Activated T-cell treated with anti-CD3 and anti-CD28 coated beads, Interleukin-2, amount 50 U/mL, for 4 hours (primary cell): ENCODE data around the gene ZBTB20. TPM values are rescaled to one million over a fixed set of nuclear protein-coding genes. Genes with fewer than 3 reads are reported as not detected.

Experiments
- ATAC-seq, 2 donors: fragments of 200-7000 bp; cut with Tn5 transposase; one replicate each; pipeline ENCODE4 v1.10.0; 2021
- DNase-seq: peaks from one replicate; pipeline ENCODE4 v3.0.0-alpha.2; 2020
- H3K27me3 Mint-ChIP-seq: one replicate; pipeline ENCODE4 v1.8.0; 2021; ENCODE audit warnings: low read depth, mixed read lengths
- H3K36me3 Mint-ChIP-seq: one replicate; pipeline ENCODE4 v1.8.0; 2022; ENCODE audit warnings: mixed read lengths; ENCODE audit not compliant: insufficient read depth
- H3K4me1 Mint-ChIP-seq: one replicate; pipeline ENCODE4 v1.8.0; 2021; ENCODE audit warnings: low read depth, mixed read lengths
- H3K4me3 Mint-ChIP-seq: one replicate; pipeline ENCODE4 v1.8.0; 2021; ENCODE audit warnings: mild to moderate bottlenecking, moderate library complexity, mixed read lengths
- H3K9me3 Mint-ChIP-seq: one replicate; pipeline ENCODE4 v1.8.0; 2021; ENCODE audit warnings: mixed read lengths
- total RNA-seq, 3 donors: library from RNA; stranded (reverse); gene quantifications; one replicate each; pipeline ENCODE4 v1.2.1, GENCODE V29; 2021

ZBTB20 gene
- total RNA-seq, 3 donors from 2014 or later, result 0.91 to 2.8 (median 1.8) TPM

DNA sequence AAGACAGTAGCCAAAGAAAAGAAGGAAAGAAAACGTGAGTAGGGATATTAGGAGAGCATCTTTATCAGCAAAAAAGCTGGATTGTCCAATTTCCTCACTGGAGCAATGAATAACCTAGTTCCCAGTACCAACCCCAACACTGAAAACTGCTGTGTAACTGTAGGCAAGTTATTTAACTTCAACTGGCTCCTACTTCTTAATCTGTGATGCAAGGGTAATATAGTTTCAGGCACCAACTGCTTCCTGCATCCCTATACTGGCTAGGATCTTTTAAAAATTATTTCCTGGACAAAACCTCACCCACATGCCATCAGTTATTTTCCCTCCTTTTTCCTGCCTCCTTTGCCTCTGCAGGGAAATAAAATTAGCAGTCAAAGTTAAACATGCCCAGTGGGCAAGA, 59.6 kb downstream of the ZBTB20 start:
- H3K36me3 Mint-ChIP-seq, result peaks cover 4% of the 10 kb centered on the region
- H3K9me3 Mint-ChIP-seq, result no peaks in the 10 kb centered on the region
- no peak for ATAC-seq
- no peaks in the 10 kb centered on the region for H3K27me3 Mint-ChIP-seq
- peaks cover 23% of the 10 kb centered on the region for H3K4me1 Mint-ChIP-seq
- H3K4me3 Mint-ChIP-seq, result no peak overlapping the region
- DNase-seq, result no peak

DNA sequence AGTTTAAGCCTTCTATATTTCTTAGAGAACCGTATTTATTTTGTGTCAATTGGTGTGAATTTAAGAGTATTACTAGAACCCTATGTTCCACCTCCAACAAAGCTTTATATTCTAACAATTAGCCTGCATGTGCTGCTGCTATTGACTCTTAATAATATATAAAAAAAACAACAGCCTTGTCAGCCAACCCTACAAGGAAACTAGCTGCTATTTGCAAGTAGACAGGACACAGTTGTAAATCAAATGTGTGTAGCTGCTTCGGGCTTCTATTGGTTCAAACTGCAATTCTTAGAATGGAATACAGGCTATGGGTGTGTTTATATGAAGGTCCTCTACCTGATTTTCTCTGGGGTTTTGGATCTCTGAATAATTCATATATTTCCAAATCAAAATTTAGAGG, 60.7 kb downstream of the ZBTB20 start:
- Mint-ChIP-seq H3K4me3 (no peak overlapping the region), H3K4me1 (peaks cover 25% of the 10 kb centered on the region), H3K27me3 (no peaks in the 10 kb centered on the region)

DNA sequence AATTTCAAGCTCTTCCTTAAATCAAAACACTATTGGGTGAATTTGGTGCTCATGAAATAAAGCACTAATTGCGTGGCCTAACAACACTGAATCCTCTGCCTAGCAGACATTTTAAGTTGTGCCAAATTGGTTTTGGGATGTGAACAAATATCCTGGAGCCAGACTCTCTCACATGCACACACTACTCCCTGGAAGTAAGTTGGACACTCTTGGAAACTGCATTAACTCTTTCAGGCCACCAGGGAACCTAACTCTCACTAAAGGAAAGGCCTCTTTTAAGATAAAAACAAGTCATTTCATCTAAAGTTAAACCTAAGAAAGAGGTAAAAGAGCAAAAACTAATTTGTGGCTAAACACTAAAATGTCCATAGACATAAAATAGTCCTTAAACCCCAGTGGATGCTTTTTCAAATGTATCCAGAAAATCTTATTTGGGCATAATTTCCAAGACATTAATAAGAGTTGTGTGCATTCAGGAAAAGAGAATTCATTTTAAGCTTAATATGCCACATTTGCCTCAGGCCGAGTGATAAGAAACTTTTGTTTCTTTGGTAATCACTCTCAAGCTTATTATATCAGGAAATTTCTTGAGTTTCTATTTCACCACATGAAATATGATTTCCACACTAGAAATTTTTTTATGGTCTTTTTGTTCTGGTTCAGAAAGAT, 61.8 kb downstream of the ZBTB20 start:
- Mint-ChIP-seq H3K27me3 (no peaks in the 10 kb centered on the region), H3K4me1 (peaks cover 32% of the 10 kb centered on the region), H3K36me3 (peaks cover 6% of the 10 kb centered on the region), H3K9me3 (no peaks in the 10 kb centered on the region), H3K4me3 (no peak overlapping the region)
- ATAC-seq (no peak), DNase-seq (no peak)

More for the DNA sequence above, 60.7 kb downstream of the ZBTB20 start:
- no peak for ATAC-seq
- DNase-seq, result no peak
- Mint-ChIP-seq H3K36me3 (peaks cover 4% of the 10 kb centered on the region), H3K9me3 (no peaks in the 10 kb centered on the region)

DNA sequence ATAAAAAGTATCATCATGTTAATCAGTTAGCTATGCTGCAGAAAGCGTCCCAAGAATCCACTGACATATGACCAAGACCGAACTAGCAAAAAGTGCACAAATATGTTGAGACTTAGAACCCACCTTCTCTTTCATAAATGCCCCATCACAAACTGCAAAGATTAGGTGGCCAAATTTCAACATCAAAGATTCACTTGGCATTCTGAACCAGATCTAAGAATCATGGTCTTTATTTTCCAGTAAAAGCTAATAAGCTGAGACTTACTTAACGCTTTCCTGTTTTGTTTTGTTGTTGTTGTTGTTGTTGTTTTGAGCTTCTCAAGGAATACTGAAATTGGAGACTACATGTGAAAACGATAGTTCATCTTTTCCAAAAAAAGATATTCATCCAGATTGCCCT, 62.4 kb downstream of the ZBTB20 start:
- Mint-ChIP-seq H3K4me1 (peaks cover 35% of the 10 kb centered on the region), H3K9me3 (no peaks in the 10 kb centered on the region), H3K27me3 (no peaks in the 10 kb centered on the region), H3K4me3 (no peak overlapping the region), H3K36me3 (peaks cover 6% of the 10 kb centered on the region)
- ATAC-seq (no peak), DNase-seq (no peak)

DNA sequence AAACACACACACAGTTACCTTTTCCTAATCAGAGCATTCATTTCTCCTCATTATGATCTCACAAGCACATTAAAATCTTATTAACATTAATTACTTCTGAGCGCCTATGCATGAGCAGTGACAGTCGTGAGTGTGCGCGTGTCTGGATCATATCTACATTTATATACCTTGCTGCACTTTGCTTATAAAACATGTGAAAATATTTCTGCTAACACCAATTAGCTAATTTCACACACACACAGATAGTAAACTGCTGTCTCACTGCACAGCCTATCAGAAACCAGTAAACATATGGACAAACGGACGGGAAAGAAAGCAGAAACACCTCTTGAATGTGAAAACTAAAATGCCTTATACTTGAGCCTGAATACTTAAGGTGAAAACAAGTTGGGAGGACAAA, 64.8 kb downstream of the ZBTB20 start:
- H3K4me3 Mint-ChIP-seq, result no peak overlapping the region
- ATAC-seq (no peak), DNase-seq (no peak)
- peaks cover 37% of the 10 kb centered on the region for H3K4me1 Mint-ChIP-seq
- no peaks in the 10 kb centered on the region for H3K27me3 Mint-ChIP-seq
- no peaks in the 10 kb centered on the region for H3K9me3 Mint-ChIP-seq
- peaks cover 4% of the 10 kb centered on the region for H3K36me3 Mint-ChIP-seq

DNA sequence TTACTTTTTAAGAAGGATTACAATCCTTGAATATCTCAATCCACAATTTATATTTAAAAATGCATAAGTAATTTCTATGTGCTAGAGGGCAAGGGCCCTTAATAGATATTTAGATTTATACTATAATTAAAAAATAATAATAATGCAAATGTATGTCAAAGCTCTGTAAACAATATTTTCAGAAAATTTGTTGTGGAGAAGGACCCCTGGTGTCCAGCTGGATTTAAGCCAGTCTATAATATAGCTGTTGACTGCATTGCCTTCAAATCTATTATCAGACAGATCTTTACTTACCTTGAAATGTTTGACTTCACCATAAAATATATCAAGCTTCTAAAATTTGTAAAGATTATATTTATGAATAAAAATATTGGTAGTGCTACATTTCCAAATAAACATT, 65.6 kb downstream of the ZBTB20 start:
- peaks cover 37% of the 10 kb centered on the region for H3K4me1 Mint-ChIP-seq
- H3K27me3 Mint-ChIP-seq, result no peaks in the 10 kb centered on the region
- DNase-seq (no peak), ATAC-seq (no peak)
- no peak overlapping the region for H3K4me3 Mint-ChIP-seq
- no peaks in the 10 kb centered on the region for H3K9me3 Mint-ChIP-seq
- peaks cover 11% of the 10 kb centered on the region for H3K36me3 Mint-ChIP-seq

DNA sequence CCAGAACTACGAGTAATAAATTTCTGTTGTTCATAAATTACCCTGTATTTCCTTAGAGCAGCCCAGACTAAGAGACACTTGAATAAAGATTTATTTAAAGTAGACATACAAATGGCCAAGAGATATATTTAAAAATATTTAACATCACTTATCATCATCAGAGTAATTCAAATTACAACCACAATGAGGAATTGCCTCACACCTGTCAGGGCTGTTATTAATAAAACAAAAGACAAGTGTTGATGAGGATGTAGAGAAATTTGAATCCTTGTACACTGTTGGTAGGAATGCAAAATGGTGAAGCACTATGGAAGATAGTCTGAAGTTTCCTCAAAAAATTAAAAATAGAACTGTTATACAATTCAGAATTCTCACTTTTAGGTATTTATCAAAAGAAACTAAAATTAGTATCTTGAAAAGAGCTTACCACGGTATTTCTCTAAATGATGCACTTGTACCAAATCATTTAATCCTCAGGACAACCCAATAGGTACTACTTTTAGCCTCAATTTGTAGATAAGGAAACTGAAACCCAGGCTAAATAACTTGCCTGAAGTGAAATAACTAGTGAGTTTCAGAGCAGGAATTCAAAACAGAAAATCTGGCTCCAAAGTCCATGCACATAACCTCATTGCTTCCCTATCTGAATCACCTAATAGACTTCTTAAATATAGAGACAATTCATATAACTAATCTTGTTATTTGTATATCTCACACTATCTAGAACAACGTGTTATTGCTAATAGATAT, 69.4 kb downstream of the ZBTB20 start:
- DNase-seq, result no peak
- peaks cover 29% of the 10 kb centered on the region for H3K4me1 Mint-ChIP-seq

DNA sequence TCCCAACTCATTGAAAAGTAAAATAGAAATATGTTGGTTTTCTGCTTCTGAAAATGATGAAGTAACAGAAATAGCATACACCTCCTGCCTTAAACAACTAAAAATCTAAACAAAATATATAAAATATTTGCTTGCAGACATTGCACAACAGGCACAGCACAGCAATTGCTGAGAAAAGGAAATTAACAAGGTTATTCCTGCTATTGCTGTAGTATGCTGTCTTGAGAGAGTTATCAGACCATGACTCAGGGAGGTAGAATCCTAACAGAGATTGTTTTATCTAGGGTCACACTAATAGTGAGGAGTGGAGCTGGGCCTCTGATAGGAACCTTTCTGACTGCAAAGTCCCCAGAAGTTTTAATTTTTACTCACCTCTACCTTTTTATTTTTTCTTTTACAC, 72.6 kb downstream of the ZBTB20 start:
- Mint-ChIP-seq H3K4me3 (no peak overlapping the region), H3K9me3 (no peaks in the 10 kb centered on the region), H3K36me3 (peaks cover 31% of the 10 kb centered on the region), H3K27me3 (no peaks in the 10 kb centered on the region), H3K4me1 (peaks cover 24% of the 10 kb centered on the region)
- ATAC-seq, result no peak
- no peak for DNase-seq

More for the DNA sequence above, 69.4 kb downstream of the ZBTB20 start:
- Mint-ChIP-seq H3K36me3 (peaks cover 23% of the 10 kb centered on the region), H3K4me3 (no peak overlapping the region), H3K9me3 (no peaks in the 10 kb centered on the region), H3K27me3 (no peaks in the 10 kb centered on the region)
- ATAC-seq, result no peak

DNA sequence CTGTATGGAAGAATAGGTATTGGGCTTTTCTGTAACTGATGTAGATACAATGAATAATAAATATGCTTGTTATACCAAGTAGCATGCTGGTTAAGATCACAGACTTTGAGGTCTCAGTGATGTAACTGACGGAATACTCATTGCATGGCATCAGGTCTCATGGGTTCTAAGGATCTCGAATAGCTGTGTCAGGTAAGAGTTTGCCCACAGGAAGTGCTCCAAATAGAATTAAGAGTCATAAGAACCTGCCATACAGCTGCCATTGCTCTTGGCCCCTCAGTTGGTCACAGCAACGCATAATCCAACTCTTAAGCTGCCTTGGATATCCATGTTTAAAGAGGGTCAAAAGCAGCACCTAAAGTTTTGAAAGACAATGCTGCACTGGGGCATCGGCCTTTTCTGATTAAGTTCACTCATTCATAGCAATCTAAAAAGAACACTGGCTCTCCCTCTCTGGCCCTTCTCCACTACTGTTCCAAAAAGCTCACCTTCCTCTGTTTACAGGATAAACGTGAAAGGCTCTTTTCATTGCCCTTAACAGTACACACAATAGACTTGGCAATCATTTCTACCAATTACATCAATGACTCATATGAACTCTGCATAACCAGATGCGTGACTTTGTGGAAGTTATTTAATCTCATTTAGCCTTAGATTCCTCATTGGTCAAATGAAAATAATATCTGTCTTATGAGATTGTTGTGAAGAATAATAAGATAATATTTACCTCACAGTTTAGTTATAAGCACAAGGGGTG, 74.6 kb downstream of the ZBTB20 start:
- Mint-ChIP-seq H3K27me3 (no peaks in the 10 kb centered on the region), H3K36me3 (peaks cover 38% of the 10 kb centered on the region), H3K4me3 (no peak overlapping the region), H3K4me1 (peaks cover 28% of the 10 kb centered on the region), H3K9me3 (no peaks in the 10 kb centered on the region)
- ATAC-seq, result no peak
- no peak for DNase-seq

DNA sequence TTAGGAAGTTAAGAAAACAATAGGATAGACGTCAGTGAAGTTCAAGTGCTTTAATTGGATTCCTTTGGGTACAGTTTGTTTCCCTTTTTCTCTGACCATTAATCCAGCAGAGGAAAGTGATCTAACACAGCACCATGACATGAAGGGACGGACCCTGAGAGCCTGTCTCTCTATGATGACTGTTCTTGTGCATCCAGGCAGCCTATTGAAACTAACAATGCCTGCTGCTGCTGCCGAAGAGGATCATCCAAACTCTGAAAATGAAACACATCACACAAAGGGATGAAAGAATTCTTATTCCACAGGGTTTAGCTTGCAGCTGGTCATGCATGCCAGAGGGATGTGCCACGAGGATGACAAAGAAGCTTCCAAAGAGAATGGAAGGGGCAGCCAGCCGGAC, 75.5 kb downstream of the ZBTB20 start:
- no peaks in the 10 kb centered on the region for H3K27me3 Mint-ChIP-seq
- no peaks in the 10 kb centered on the region for H3K9me3 Mint-ChIP-seq
- H3K36me3 Mint-ChIP-seq, result peaks cover 33% of the 10 kb centered on the region
- ATAC-seq, result no peak
- H3K4me1 Mint-ChIP-seq, result peaks cover 28% of the 10 kb centered on the region
- no peak for DNase-seq
- no peak overlapping the region for H3K4me3 Mint-ChIP-seq

DNA sequence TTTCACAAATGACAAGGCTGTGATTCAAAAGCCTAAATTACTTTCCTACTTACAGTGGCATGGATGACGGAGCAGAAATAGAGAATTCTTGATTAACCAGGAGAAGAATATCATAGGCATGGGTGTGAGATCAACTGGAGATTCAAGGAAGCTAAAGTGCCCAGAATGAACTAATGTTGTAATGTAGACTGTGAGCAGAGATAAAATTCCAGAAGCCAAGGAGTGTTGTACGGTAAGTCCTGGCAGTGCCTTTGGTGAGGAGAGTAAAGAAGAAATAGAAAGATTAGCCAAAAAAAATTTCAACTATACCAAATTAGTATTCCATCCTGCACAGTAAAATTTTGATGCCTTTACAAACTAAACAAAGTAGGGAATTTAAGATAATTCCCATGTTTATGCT, 75.9 kb downstream of the ZBTB20 start:
- no peak overlapping the region for H3K4me3 Mint-ChIP-seq
- DNase-seq (no peak), ATAC-seq (no peak)
- no peaks in the 10 kb centered on the region for H3K27me3 Mint-ChIP-seq
- no peaks in the 10 kb centered on the region for H3K9me3 Mint-ChIP-seq
- H3K4me1 Mint-ChIP-seq, result peaks cover 28% of the 10 kb centered on the region
- H3K36me3 Mint-ChIP-seq, result peaks cover 33% of the 10 kb centered on the region

DNA sequence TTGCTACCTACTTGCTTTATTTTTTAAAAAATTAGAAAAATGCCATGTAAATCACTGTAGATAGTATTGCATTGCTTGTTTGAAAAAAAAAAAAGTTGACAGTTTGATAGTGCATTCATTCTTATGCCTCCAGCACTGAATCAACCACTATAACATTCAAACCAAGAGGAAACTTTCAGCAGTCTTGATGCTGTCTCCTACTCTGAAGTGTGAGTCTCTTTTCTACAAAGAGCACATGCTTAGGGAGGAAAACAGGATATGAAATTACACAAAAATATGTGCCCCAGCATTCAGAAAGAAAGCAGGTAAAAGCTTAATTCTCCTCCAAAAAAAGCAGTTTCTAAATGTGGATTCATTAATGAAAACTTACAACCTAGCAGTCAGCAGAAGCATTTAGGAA, 78.3 kb downstream of the ZBTB20 start:
- Mint-ChIP-seq H3K36me3 (peaks cover 32% of the 10 kb centered on the region), H3K27me3 (no peaks in the 10 kb centered on the region), H3K4me3 (no peak overlapping the region), H3K9me3 (no peaks in the 10 kb centered on the region), H3K4me1 (peaks cover 21% of the 10 kb centered on the region)
- no peak for DNase-seq
- ATAC-seq, result no peak

DNA sequence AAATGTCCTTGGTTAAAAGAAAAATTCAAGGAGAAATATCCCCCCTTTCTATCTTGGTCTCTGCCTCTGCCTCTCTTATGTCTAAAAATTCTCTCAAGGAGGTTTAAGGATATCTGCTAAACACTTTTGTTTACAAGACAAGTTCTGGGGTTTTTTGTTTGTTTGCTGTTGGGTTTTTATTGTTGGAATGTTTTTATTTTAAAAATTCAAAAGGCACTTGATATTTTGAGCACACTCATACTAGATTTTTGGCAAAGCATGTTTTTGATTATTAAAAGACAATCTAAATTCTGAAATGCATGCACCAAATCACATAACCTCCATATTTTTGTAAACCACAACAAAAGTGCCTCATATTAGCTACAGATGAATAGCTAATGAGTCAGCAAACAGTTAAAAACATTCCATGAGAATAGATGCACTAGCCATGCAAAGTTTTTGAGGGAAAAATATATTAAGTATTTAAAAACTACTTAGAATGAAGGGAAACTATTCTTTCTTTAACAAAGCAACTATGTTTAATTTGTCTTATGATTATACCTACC, 84.6 kb downstream of the ZBTB20 start:
- Mint-ChIP-seq H3K9me3 (no peaks in the 10 kb centered on the region), H3K36me3 (peaks cover 26% of the 10 kb centered on the region), H3K27me3 (no peaks in the 10 kb centered on the region), H3K4me1 (peaks cover 4% of the 10 kb centered on the region), H3K4me3 (no peak overlapping the region)
- no peak for ATAC-seq
- DNase-seq, result no peak

DNA sequence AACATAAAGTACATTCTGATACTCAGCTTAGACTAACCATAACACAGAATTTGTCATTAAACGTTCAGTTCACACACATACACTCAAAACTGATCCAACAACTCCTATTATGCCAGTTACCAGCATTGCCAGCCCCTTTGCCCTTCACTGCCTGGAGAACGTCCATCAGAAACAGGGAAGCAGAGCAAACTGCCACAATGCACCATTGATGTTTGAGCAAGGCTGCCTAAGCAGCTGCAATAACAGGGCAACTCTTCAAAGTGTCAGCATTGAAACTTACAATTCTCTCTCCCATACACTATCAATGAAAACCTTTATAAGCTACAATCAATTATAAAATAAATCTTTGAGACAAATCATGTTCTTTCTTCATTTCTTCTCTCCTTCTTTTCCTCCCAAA, 85.1 kb downstream of the ZBTB20 start:
- no peak for ATAC-seq
- no peak for DNase-seq
- Mint-ChIP-seq H3K4me1 (peaks cover 3% of the 10 kb centered on the region), H3K4me3 (no peak overlapping the region), H3K36me3 (peaks cover 26% of the 10 kb centered on the region), H3K9me3 (no peaks in the 10 kb centered on the region), H3K27me3 (no peaks in the 10 kb centered on the region)
